Left lung (tissue), 10 donors: ENCODE results near the gene TMEM39B. TPM values are rescaled to one million over a fixed set of nuclear protein-coding genes. Genes with fewer than 3 reads are reported as not detected.
"Not testable (repeated sequence)": the region's sequence is repeated elsewhere in the genome, so short reads cannot be mapped to it uniquely, and the experiment has no call there.

Experiments used
- ATAC-seq: fragments of 200-7000 bp; cut with Tn5 transposase; one replicate; pipeline ENCODE4 v1.9.1; 2020; ENCODE audit warnings: moderate library complexity
- DNase-seq, 4 donors: peaks; one replicate each; pipeline ENCODE4 v3.0.0-alpha.2; 2013 to 2020
- H3K27ac ChIP-seq, 2 donors: fragments of 200-600 bp; sonication (generic) in 1 of 2; one replicate each; pipeline versions ENCODE4 v1.5.0 to v1.8.0; 2020 to 2021
- H3K27me3 ChIP-seq, 2 donors: fragments of 200-600 bp; sonication (generic) in 1 of 2; one replicate each; pipeline versions ENCODE4 v1.5.0 to v1.8.0; 2020 to 2021
- H3K36me3 ChIP-seq, 2 donors: fragments of 200-600 bp; sonication (generic) in 1 of 2; one replicate each; pipeline versions ENCODE4 v1.5.0 to v1.8.0; 2020 to 2021
- H3K4me1 ChIP-seq, 2 donors: fragments of 200-600 bp; one replicate each; pipeline ENCODE4 v1.8.0; 2021
- H3K4me3 ChIP-seq, 2 donors: fragments of 200-600 bp; sonication (generic) in 1 of 2; one replicate each; pipeline versions ENCODE4 v1.5.0 to v1.8.0; 2020 to 2021; ENCODE audit warnings: mild to moderate bottlenecking in 1 of 2
- H3K9me3 ChIP-seq, 2 donors: fragments of 200-600 bp; sonication (generic) in 1 of 2; one replicate each; pipeline versions ENCODE4 v1.5.0 to v1.8.0; 2020 to 2021
- CTCF ChIP-seq, 2 donors: fragments of 200-600 bp; sonication (generic) in 1 of 2; IDR thresholded peaks; one replicate each; pipeline versions ENCODE4 v1.5.0 to v1.8.0; 2021; ENCODE audit warnings: antibody characterized with exemption in 2 of 2
- intact Hi-C, 2 donors: fragments of 100-400 bp; cut with DNase I; formaldehyde crosslinking; loops; one replicate each; pipeline versions ENCODE4 v1.11.2 to v1.14.2; 2022
- polyA plus RNA-seq, 6 donors: library from polyadenylated mRNA; unstranded; fragments of 120-200 nt; gene quantifications; one replicate each; pipeline ENCODE4 v1.2.1, GENCODE V29; 2013; ENCODE audit not compliant: insufficient read length in 6 of 6
- total RNA-seq, 2 donors: library from RNA; stranded (reverse); fragmentation: NEBNext Ultra II Directional; extraction: Animal tissue kit (Norgen Biotek cat#: 25700); gene quantifications; one replicate each; pipeline ENCODE4 v1.2.1, GENCODE V29; 2021
- donor health status: DM: no; HTN: yes; CAD: no.
- donor health status: DM: no; HTN: no; CAD: no.

Gene TMEM39B
- total and polyA plus RNA-seq, 8 donors: 16.5 to 26.4 (median 23.9) TPM

DNA sequence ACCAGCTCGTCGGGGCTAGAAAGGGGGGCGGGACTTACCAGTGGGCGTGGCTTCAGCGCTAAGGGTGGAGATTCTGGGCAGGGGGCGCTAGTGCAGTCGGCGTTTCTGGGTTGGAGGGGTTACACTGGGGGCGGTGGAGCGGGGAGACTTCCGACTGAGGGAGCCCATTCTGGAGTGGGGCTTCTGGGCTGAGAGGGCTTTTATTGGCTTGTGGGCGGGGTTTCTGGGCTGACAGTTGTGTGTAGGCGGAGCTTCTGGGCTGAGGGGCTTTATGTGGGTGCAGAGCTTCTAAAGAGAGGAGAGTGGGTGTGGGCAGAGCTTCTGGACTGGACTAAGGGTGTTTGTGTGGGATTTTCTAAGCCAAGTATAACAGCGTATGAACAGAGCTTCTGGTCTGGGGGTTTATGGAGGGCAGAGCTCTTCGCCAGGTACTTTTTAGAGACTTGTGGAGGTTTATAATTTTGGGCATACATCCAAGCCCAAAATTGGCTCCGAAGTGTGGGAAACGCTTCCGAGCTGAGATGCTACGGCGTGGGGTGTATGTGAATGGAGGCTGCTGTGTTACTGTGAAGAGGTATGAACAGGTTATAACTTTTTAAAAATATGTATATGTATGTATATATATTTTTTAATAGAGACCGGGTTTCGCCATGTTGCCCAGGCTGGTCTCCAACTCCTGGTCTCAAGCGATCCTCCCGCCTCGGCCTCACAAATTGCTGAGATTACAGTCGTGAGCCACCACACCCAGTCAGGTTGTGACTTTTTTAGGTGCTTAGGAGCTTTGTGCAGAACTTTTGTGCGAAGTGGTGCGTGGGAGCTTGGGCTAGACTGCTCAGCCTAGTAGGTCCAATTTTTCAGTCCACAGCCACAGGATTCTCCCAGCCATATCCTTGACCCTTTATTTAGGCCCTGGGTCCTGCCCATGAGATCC lies 825 bp downstream of the TMEM39B start:
- DNase-seq: no peak

GRCh38 chr1:32074841-32075240 lies 2.1 kb downstream of the TMEM39B start:
- H3K27me3 ChIP-seq: no peaks in the 10 kb centered on the region
- no peak for DNase-seq
- intact Hi-C loops: no loop called here
- no peaks in the 10 kb centered on the region for H3K9me3 ChIP-seq
- H3K36me3 ChIP-seq: peaks cover 0 to 47% of the 10 kb centered on the region in 2 donors
- H3K27ac ChIP-seq: peak overlapping the region in 1 of 2 donors; percentile 41
- peaks cover 7 to 36% of the 10 kb centered on the region in 2 donors for H3K4me1 ChIP-seq
- no peak overlapping the region for H3K4me3 ChIP-seq
- no peak for ATAC-seq
- TF ChIP-seq CTCF (IDR thresholded peaks at IDR 0.05): no peak

More for the DNA sequence above, 825 bp downstream of the TMEM39B start:
- H3K9me3 ChIP-seq: no peaks in the 10 kb centered on the region
- no peak for ATAC-seq
- H3K27me3 ChIP-seq: no peaks in the 10 kb centered on the region
- intact Hi-C loops: no loop called here
- peaks cover 0 to 35% of the 10 kb centered on the region in 2 donors for H3K36me3 ChIP-seq
- peaks cover 7 to 37% of the 10 kb centered on the region in 2 donors for H3K4me1 ChIP-seq
- peak overlapping the region; percentile 67 to 73 for H3K4me3 ChIP-seq
- no peak for TF ChIP-seq CTCF (IDR thresholded peaks at IDR 0.05)
- H3K27ac ChIP-seq: peak overlapping the region; percentile 88 to 91

GRCh38 chr1:32077451-32077850 lies 4.7 kb downstream of the TMEM39B start:
- intact Hi-C loops: no loop called here
- no peak for DNase-seq
- peaks cover 0 to 71% of the 10 kb centered on the region in 2 donors for H3K36me3 ChIP-seq

DNA sequence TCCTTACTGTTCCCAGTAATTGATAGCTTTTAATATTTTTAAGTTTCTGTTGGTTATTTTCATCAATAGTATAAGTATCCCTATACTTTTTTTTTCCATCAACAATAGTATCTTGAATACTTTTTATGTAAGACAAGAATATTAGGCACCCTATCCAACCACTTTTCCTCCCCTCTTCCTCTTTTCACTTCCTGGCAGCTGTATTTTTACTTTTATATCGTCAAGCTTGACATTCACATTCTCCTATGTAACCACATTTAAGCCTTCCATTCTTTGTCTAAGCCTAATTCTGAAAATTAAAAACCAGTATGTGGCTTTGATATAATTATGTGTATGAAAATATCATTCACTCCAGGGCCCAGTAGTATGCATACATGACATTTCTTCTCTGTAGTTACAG lies 9.3 kb downstream of the TMEM39B start:
- TF ChIP-seq CTCF (IDR thresholded peaks at IDR 0.05): no peak
- Histone ChIP-seq H3K9me3 (no peaks in the 10 kb centered on the region), H3K36me3 (peaks cover 0 to 80% of the 10 kb centered on the region in 2 donors), H3K4me3 (no peak overlapping the region), H3K27ac (no peak overlapping the region), H3K27me3 (no peaks in the 10 kb centered on the region), H3K4me1 (no peaks in the 10 kb centered on the region)
- DNase-seq: no peak
- ATAC-seq: no peak
- intact Hi-C loops: no loop called here

More at GRCh38 chr1:32077451-32077850, 4.7 kb downstream of the TMEM39B start:
- no peaks in the 10 kb centered on the region for H3K9me3 ChIP-seq
- TF ChIP-seq CTCF (IDR thresholded peaks at IDR 0.05): no peak
- no peak for ATAC-seq
- no peaks in the 10 kb centered on the region for H3K27me3 ChIP-seq
- H3K4me1 ChIP-seq: peaks cover 4 to 24% of the 10 kb centered on the region in 2 donors
- H3K4me3 ChIP-seq: no peak overlapping the region
- H3K27ac ChIP-seq: no peak overlapping the region

DNA sequence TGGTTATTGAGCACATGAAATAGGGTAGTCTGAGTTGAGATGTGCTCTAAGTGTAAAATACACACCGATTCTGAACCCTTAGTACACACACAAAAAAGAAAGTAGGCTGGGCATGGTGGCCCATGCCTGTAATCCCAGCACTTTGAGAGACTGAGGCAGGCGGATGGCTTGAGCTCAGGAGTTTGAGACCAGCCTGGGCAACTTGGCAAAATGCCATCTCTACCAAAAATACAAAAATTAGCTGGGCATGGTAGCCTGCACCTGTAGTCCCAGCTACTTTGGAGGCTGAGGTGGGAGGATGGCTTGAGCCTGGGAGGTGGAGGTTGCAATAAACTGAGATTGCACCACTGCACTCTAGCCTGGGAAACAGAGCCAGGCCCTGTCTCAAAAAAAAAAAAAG lies 13.6 kb downstream of the TMEM39B start:
- H3K4me3 ChIP-seq, H3K4me1 ChIP-seq, H3K27ac ChIP-seq, H3K9me3 ChIP-seq, ATAC-seq, intact Hi-C loops, H3K27me3 ChIP-seq, DNase-seq: not testable (repeated sequence)
- peaks cover 0 to 66% of the 10 kb centered on the region in 2 donors for H3K36me3 ChIP-seq
